Liver (tissue), 9 donors: ENCODE data around the gene SEPTIN2. TPM values are rescaled to one million over a fixed set of nuclear protein-coding genes. Genes with fewer than 3 reads are reported as not detected.
"Not testable (repeated sequence)": the region's sequence is repeated elsewhere in the genome, so short reads cannot be mapped to it uniquely, and the experiment has no call there.

Experiments used
- DNase-seq: peaks from one replicate; pipeline ENCODE4 v3.0.0-alpha.2; 2017; ENCODE audit warnings: low spot score
- H3K27ac ChIP-seq, 2 donors: one replicate each; pipeline ENCODE4 v1.7.0; 2013; ENCODE audit warnings: inconsistent platforms in 2 of 2, low read length in 2 of 2, control low read depth in 1 of 2, low read depth in 1 of 2, mild to moderate bottlenecking in 1 of 2
- H3K27me3 ChIP-seq, 4 donors: one replicate each; pipeline versions ENCODE4 v1.6.1 to v1.7.0; 2013; ENCODE audit warnings: low read length in 3 of 4, inconsistent platforms in 1 of 4, mild to moderate bottlenecking in 1 of 4, moderate library complexity in 1 of 4; ENCODE audit not compliant: control insufficient read depth in 4 of 4, insufficient read depth in 4 of 4
- H3K36me3 ChIP-seq, 4 donors: one replicate each; pipeline versions ENCODE4 v1.6.1 to v1.7.0; 2013; ENCODE audit warnings: low read length in 3 of 4, mild to moderate bottlenecking in 3 of 4, low read depth in 1 of 4, moderate library complexity in 1 of 4; ENCODE audit not compliant: control insufficient read depth in 4 of 4, insufficient read depth in 3 of 4
- H3K4me1 ChIP-seq, 4 donors: one replicate each; pipeline versions ENCODE4 v1.6.1 to v1.7.0; 2013; ENCODE audit warnings: low read length in 3 of 4, mild to moderate bottlenecking in 3 of 4, moderate library complexity in 1 of 4; ENCODE audit not compliant: control insufficient read depth in 4 of 4, insufficient read depth in 4 of 4
- H3K4me3 ChIP-seq, 3 donors: one replicate each; pipeline versions ENCODE4 v1.6.1 to v1.7.0; 2013; ENCODE audit warnings: low read length in 3 of 3, control low read depth in 1 of 3, low read depth in 1 of 3, mild to moderate bottlenecking in 1 of 3
- H3K9ac ChIP-seq, 2 donors: one replicate each; pipeline ENCODE4 v1.7.0; 2013; ENCODE audit warnings: low read length in 2 of 2, mild to moderate bottlenecking in 2 of 2, moderate library complexity in 2 of 2, control low read depth in 1 of 2, low read depth in 1 of 2
- H3K9me3 ChIP-seq, 4 donors: one replicate each; pipeline versions ENCODE4 v1.6.1 to v1.7.0; 2013; ENCODE audit warnings: low read length in 3 of 4; ENCODE audit not compliant: control insufficient read depth in 4 of 4
- ATF3 ChIP-seq: IDR thresholded peaks from 2 replicates; pipeline ENCODE4 v1.6.1; 2016; ENCODE audit warnings: antibody characterized with exemption
- CTCF ChIP-seq: fragments of 150-350 bp; IDR thresholded peaks from 2 replicates; pipeline ENCODE4 v1.5.1; 2017; ENCODE audit warnings: improper control_type of control experiment, low read depth, low read length; ENCODE audit not compliant: missing input control
- EGR1 ChIP-seq, 2 donors: IDR thresholded peaks; 2 replicates each; pipeline ENCODE4 v1.6.1; 2016 to 2018; ENCODE audit warnings: antibody characterized with exemption in 2 of 2, low read depth in 2 of 2
- FOXA1 ChIP-seq: IDR thresholded peaks from 2 replicates; pipeline ENCODE4 v1.6.1; 2016; ENCODE audit warnings: antibody characterized with exemption
- FOXA2 ChIP-seq: IDR thresholded peaks from 2 replicates; pipeline ENCODE4 v1.6.1; 2016; ENCODE audit warnings: antibody characterized with exemption
- GABPA ChIP-seq, 2 donors: IDR thresholded peaks in 1 of 2; conservative IDR thresholded peaks in 1 of 2; 2 replicates each; pipeline ENCODE4 v1.6.1; 2016; ENCODE audit warnings: antibody characterized with exemption in 2 of 2, mild to moderate bottlenecking in 1 of 2, moderate library complexity in 1 of 2
- HNF4A ChIP-seq, 2 donors: conservative IDR thresholded peaks; 2 replicates each; pipeline ENCODE4 v1.6.1; 2016; ENCODE audit warnings: antibody characterized with exemption in 2 of 2, mild to moderate bottlenecking in 2 of 2
- HNF4G ChIP-seq: IDR thresholded peaks from 2 replicates; pipeline ENCODE4 v1.6.1; 2016; ENCODE audit warnings: antibody characterized with exemption
- JUND ChIP-seq, 2 donors: IDR thresholded peaks; 2 replicates each; pipeline ENCODE4 v1.6.1; 2016; ENCODE audit warnings: antibody characterized with exemption in 2 of 2
- MAX ChIP-seq: IDR thresholded peaks from 2 replicates; pipeline ENCODE4 v1.6.1; 2016; ENCODE audit warnings: antibody characterized with exemption
- NR2F2 ChIP-seq: IDR thresholded peaks from 2 replicates; pipeline ENCODE4 v1.6.1; 2016; ENCODE audit warnings: antibody characterized with exemption
- RXRA ChIP-seq, 2 donors: IDR thresholded peaks; 2 replicates each; pipeline ENCODE4 v1.6.1; 2017 to 2018; ENCODE audit warnings: antibody characterized with exemption in 2 of 2, mild to moderate bottlenecking in 1 of 2
- SP1 ChIP-seq: IDR thresholded peaks from 2 replicates; pipeline ENCODE4 v1.6.1; 2018; ENCODE audit warnings: antibody characterized with exemption, mild to moderate bottlenecking
- TAF1 ChIP-seq: conservative IDR thresholded peaks from 2 replicates; pipeline ENCODE4 v1.6.1; 2016; ENCODE audit warnings: antibody characterized with exemption, mild to moderate bottlenecking
- WGBS: extraction: QIAGEN DNeasy Blood & Tissue Kit; methylation state at CpG from one replicate; pipeline ENCODE4 v1.1.7; 2013; 5-methylcytosine and 5-hydroxymethylcytosine counted together
- polyA plus RNA-seq, 2 donors: library from polyadenylated mRNA; stranded (reverse) in 1 of 2; unstranded in 1 of 2; fragments of 200-250 nt in 1 of 2; fragments of >200 nt in 1 of 2; fragmentation: Nextera tagmentation in 1 of 2; extraction: Ambion mirVana in 1 of 2; gene quantifications; one replicate each; pipeline versions ENCODE4 v1.2.1 to v1.2.3, GENCODE V29; 2013 to 2015
- total RNA-seq, 2 donors: library from RNA; depleted of rRNA; stranded (reverse); fragments of >200 nt; gene quantifications; one replicate each; pipeline ENCODE4 v1.2.3, GENCODE V29; 2014
- TF ChIP-seq, protein P1 (sequence below): IDR thresholded peaks from 2 replicates; pipeline ENCODE4 v1.6.1; 2016; ENCODE audit warnings: antibody characterized with exemption
- TF ChIP-seq, protein P2 (sequence below): IDR thresholded peaks from 2 replicates; pipeline ENCODE4 v1.6.1; 2016; ENCODE audit warnings: antibody characterized with exemption, mild to moderate bottlenecking
- donor health status: healthy.
- donor health status: healthy.
- donor health status: healthy.
- donor health status: healthy.
- donor health status: healthy.

SEPTIN2 gene
- total and polyA plus RNA-seq, 4 donors, result 63.7 to 147 (median 96.9) TPM

DNA sequence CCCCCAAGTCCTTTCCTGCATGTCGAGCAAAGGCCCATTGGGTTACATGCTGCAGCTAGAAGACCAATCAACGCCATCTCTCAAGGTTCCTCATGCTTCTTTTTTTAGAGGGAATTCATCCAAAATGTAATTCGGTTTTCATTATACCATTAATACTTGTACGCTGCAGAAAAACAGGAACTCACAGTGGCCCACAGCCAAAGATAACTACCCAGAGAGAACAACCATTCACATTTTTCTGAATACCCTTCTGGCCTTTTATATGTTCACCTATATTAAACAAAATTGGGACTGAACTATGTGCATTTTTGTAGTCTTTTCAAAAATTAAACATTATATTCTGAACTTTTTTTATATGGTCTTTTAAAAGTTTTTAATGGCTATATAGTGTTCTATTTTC, 66.1 kb downstream of the SEPTIN2 start:
- no peak overlapping the region for H3K9ac ChIP-seq
- H3K4me3 ChIP-seq, result no peak overlapping the region
- TF ChIP-seq MAX, result no peak
- no peak for TF ChIP-seq JUND (IDR thresholded peaks at IDR 0.05)
- TF ChIP-seq GABPA (IDR thresholded peaks at IDR 0.05 in 1 of 2, conservative IDR thresholded peaks at IDR 0.05 in 1 of 2), result no peak
- TF ChIP-seq FOXA1, result no peak
- TF ChIP-seq CTCF, result no peak
- no peak for TF ChIP-seq EGR1 (IDR thresholded peaks at IDR 0.05; ENCODE audit: low read depth in 2 of 2)
- TF ChIP-seq ATF3, result no peak
- no peak for TF ChIP-seq TAF1
- TF ChIP-seq RXRA (IDR thresholded peaks at IDR 0.05), result no peak
- TF ChIP-seq NR2F2, result no peak
- TF ChIP-seq, protein P1, sequence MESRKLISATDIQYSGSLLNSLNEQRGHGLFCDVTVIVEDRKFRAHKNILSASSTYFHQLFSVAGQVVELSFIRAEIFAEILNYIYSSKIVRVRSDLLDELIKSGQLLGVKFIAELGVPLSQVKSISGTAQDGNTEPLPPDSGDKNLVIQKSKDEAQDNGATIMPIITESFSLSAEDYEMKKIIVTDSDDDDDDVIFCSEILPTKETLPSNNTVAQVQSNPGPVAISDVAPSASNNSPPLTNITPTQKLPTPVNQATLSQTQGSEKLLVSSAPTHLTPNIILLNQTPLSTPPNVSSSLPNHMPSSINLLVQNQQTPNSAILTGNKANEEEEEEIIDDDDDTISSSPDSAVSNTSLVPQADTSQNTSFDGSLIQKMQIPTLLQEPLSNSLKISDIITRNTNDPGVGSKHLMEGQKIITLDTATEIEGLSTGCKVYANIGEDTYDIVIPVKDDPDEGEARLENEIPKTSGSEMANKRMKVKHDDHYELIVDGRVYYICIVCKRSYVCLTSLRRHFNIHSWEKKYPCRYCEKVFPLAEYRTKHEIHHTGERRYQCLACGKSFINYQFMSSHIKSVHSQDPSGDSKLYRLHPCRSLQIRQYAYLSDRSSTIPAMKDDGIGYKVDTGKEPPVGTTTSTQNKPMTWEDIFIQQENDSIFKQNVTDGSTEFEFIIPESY, result no peak
- no peak for TF ChIP-seq SP1
- no peak for TF ChIP-seq FOXA2
- peaks cover 3 to 11% (median 6%) of the 10 kb centered on the region in 4 donors for H3K4me1 ChIP-seq
- DNase-seq, result no peak
- H3K9me3 ChIP-seq, result no peaks in the 10 kb centered on the region
- no peaks in the 10 kb centered on the region for H3K27me3 ChIP-seq
- 77% methylated on average over 4 of the region's 4 CpGs for WGBS
- H3K36me3 ChIP-seq, result peaks cover 0 to 8% (median 4%) of the 10 kb centered on the region in 4 donors
- H3K27ac ChIP-seq, result no peak overlapping the region

- not testable (repeated sequence) for H3K4me3 ChIP-seq, H3K9me3 ChIP-seq, H3K4me1 ChIP-seq, DNase-seq, H3K27ac ChIP-seq, H3K27me3 ChIP-seq, H3K36me3 ChIP-seq, H3K9ac ChIP-seq
- 97% methylated on average over 7 of the region's 7 CpGs for WGBS
Observed at GRCh38 chr2:241385450-241385849, 69.7 kb downstream of the SEPTIN2 start.

DNA sequence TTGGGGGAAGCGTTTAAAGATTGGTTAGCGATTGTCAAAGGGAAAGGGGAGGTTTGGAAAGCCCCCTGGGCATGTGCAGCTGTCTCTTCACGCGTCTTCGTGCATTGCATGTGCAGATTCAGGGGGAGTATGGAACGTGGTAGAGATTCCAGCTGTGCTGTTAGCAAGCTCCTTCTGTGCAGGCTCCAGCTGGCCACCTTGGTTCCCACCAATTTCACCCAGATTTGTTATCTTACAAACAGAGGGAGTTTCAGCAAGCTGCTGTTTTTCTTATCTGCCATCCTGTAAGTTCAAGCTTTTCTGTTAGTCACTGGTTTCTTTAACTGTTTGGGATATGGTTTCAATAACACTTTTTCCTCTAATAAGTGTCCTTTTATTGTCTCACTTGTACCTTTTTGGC, 70.8 kb downstream of the SEPTIN2 start:
- Histone ChIP-seq H3K36me3 (peaks cover 0 to 8% (median 4%) of the 10 kb centered on the region in 4 donors), H3K27me3 (no peaks in the 10 kb centered on the region), H3K4me3 (no peak overlapping the region), H3K9me3 (no peaks in the 10 kb centered on the region), H3K4me1 (no peaks in the 10 kb centered on the region), H3K27ac (no peak overlapping the region), H3K9ac (no peak overlapping the region)
- no peak for DNase-seq
- WGBS, result 92% methylated on average over 6 of the region's 6 CpGs
- TF ChIP-seq SP1, result no peak
- no peak for TF ChIP-seq CTCF
- TF ChIP-seq FOXA1, result no peak
- TF ChIP-seq TAF1, result no peak
- TF ChIP-seq, protein P2, sequence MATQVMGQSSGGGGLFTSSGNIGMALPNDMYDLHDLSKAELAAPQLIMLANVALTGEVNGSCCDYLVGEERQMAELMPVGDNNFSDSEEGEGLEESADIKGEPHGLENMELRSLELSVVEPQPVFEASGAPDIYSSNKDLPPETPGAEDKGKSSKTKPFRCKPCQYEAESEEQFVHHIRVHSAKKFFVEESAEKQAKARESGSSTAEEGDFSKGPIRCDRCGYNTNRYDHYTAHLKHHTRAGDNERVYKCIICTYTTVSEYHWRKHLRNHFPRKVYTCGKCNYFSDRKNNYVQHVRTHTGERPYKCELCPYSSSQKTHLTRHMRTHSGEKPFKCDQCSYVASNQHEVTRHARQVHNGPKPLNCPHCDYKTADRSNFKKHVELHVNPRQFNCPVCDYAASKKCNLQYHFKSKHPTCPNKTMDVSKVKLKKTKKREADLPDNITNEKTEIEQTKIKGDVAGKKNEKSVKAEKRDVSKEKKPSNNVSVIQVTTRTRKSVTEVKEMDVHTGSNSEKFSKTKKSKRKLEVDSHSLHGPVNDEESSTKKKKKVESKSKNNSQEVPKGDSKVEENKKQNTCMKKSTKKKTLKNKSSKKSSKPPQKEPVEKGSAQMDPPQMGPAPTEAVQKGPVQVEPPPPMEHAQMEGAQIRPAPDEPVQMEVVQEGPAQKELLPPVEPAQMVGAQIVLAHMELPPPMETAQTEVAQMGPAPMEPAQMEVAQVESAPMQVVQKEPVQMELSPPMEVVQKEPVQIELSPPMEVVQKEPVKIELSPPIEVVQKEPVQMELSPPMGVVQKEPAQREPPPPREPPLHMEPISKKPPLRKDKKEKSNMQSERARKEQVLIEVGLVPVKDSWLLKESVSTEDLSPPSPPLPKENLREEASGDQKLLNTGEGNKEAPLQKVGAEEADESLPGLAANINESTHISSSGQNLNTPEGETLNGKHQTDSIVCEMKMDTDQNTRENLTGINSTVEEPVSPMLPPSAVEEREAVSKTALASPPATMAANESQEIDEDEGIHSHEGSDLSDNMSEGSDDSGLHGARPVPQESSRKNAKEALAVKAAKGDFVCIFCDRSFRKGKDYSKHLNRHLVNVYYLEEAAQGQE, result no peak
- no peak for TF ChIP-seq MAX
- no peak for TF ChIP-seq HNF4A (conservative IDR thresholded peaks at IDR 0.05)
- no peak for TF ChIP-seq HNF4G
- TF ChIP-seq EGR1 (IDR thresholded peaks at IDR 0.05; ENCODE audit: low read depth in 2 of 2), result no peak
- no peak for TF ChIP-seq JUND (IDR thresholded peaks at IDR 0.05)
- no peak for TF ChIP-seq GABPA (IDR thresholded peaks at IDR 0.05 in 1 of 2, conservative IDR thresholded peaks at IDR 0.05 in 1 of 2)
- TF ChIP-seq FOXA2, result no peak
- TF ChIP-seq RXRA (IDR thresholded peaks at IDR 0.05), result no peak
